Measurements from ENCODE around the gene PIM1.
"Not testable (repeated sequence)": the region's sequence is repeated elsewhere in the genome, so short reads cannot be mapped to it uniquely, and the experiment has no call there.

PIM1 gene

DNA sequence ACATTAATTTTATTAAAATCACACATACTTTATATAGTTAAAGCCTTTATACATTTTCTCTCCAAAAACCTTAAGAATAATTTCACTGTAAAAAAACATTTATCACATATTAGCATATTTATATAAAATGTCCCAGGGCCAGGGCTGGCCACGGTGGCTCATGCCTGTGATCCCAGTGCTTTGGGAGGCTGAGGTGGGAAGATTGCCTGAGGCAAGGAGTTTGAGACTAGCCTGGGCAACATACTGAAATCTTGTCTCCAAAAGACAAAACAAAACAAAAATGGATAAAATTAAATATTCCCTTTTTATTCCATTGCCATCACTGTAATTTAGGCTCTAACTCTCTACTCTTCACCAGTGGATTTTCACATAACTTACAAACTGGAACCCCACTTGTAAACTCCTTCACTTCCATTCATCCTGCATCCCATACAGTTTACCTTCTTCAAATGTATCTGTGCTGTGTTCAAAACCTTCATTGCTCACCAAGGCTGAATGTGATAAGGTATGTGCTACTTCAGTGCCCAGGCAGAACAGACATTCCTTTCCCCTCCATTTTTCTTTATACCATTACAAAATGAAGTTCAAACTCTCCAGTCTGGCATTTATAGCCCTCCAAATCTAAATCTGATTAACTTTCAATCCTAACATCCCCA lies 42.9 kb upstream of the PIM1 start:
- TF ChIP-seq, protein P1, sequence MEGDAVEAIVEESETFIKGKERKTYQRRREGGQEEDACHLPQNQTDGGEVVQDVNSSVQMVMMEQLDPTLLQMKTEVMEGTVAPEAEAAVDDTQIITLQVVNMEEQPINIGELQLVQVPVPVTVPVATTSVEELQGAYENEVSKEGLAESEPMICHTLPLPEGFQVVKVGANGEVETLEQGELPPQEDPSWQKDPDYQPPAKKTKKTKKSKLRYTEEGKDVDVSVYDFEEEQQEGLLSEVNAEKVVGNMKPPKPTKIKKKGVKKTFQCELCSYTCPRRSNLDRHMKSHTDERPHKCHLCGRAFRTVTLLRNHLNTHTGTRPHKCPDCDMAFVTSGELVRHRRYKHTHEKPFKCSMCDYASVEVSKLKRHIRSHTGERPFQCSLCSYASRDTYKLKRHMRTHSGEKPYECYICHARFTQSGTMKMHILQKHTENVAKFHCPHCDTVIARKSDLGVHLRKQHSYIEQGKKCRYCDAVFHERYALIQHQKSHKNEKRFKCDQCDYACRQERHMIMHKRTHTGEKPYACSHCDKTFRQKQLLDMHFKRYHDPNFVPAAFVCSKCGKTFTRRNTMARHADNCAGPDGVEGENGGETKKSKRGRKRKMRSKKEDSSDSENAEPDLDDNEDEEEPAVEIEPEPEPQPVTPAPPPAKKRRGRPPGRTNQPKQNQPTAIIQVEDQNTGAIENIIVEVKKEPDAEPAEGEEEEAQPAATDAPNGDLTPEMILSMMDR (IDR thresholded peaks at IDR 0.05) = no peak
- no peak for TF ChIP-seq ZFX (IDR thresholded peaks at IDR 0.05; ENCODE audit: borderline replicate concordance)
- no peak overlapping the region for H3K27ac ChIP-seq

DNA sequence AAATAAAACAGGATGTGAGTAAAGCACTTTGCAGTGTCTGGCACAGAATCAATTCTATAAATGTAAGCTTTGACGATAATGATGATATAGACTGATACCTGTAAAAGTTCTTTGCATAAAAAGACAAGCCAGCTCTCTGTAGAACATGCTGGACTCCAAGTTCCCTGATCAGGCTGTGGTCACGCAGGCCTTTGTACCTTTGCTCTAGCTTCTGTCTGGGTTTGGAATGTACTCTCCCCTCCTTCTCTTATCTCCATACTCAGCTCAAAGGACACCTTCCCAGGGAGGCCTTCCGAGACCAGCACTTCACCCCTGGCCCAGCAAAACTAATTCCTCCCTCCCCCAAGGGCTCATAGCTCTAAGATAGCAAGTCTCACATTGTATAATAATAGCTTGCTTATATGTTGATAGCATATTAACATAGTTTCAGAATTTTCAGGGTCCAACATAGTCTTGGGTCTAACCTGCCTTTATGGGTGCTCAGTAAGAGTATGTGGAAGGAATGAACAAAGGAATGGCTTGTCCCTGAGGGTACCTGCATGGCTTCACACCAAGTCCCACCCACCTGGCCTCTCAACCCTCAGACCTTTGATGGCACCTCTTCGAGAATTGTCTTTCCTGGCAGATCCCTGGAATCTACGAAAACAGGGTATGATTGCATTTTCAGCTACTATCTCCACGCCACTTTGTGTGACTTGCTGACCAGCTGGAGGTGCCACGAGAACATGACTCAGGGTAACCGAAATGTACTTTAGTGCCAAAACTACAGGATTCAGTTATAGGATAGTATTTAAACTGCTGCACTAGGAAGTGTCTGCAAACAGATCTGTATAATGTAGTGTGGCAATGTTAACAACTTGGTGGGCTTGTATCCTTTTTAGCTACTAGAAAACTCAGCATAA lies 41.7 kb upstream of the PIM1 start:
- H3K27ac ChIP-seq = no peak overlapping the region
- no peak for TF ChIP-seq ZFX (IDR thresholded peaks at IDR 0.05; ENCODE audit: borderline replicate concordance)
- TF ChIP-seq, protein P1 (IDR thresholded peaks at IDR 0.05) = no peak

DNA sequence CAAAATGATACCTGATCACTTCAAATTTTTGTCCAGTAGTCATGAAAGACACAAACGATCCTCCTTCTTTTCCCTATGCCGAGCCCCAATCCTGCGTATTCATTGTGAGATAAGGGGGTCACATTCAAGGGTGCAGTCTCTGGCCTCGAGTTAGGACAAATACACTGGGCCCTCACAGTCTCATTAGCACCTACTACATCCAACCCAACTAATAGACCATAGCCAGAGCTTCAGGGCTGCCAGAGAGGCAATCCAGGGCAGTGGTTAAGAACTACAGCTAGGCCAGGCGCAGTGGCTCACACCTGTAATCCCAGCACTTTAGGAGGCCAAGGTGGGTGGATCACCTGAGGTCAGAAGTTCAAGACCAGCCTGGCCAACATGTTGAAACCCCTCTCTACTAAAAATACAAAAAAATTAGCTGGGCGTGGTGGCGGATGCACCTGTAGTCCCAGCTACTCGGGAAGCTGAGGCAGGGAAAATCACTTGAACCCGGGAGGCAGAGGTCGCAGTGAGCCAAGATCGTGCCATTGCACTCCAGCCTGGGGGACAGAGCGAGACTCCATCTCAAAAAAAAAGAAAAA lies 41.0 kb upstream of the PIM1 start:
- H3K27ac ChIP-seq = not testable (repeated sequence)

DNA sequence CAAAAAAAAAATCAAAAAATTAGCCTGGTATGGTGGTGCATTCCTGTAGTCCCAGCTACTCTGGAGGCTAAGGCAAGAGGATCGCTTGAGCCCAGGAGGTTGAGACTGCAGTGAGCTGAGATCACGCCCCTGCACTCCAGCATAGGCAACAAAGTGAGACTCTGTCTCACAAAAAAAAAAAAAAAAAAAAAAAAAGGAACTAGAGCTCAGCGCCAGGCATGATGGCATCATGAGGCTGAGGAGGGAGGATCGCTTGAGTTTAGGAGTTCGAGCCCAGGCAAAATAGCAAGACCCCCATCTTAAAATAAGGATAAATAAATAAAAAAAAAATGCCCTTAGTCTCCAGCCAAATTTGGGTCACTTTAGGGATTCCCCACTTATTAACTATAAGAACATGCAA lies 40.4 kb upstream of the PIM1 start:
- TF ChIP-seq ZFX (IDR thresholded peaks at IDR 0.05; ENCODE audit: borderline replicate concordance) = no peak
- TF ChIP-seq, protein P1 (IDR thresholded peaks at IDR 0.05) = no peak
- no peak overlapping the region for H3K27ac ChIP-seq

DNA sequence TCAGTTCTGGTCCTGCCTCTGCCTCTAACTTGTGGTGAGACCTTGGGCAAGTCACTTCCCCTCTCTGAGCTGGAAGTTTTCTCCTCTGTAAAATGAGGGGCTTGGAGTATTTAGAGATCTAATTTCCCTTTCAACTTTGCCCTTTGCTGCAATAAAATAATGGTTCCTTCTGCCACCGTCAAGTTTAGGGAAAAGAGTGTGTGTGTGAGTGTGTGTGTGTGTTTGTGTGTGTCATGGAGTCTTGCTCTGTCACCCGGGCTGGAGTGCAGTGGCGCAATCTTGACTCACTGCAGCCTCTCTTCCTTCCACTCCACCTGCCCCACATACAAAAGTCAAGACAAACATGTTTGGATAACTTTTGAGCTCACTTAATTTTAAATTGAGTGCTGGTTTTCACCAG lies 39.2 kb upstream of the PIM1 start:
- no peak for TF ChIP-seq ZFX (IDR thresholded peaks at IDR 0.05; ENCODE audit: borderline replicate concordance)
- no peak overlapping the region for H3K27ac ChIP-seq

DNA sequence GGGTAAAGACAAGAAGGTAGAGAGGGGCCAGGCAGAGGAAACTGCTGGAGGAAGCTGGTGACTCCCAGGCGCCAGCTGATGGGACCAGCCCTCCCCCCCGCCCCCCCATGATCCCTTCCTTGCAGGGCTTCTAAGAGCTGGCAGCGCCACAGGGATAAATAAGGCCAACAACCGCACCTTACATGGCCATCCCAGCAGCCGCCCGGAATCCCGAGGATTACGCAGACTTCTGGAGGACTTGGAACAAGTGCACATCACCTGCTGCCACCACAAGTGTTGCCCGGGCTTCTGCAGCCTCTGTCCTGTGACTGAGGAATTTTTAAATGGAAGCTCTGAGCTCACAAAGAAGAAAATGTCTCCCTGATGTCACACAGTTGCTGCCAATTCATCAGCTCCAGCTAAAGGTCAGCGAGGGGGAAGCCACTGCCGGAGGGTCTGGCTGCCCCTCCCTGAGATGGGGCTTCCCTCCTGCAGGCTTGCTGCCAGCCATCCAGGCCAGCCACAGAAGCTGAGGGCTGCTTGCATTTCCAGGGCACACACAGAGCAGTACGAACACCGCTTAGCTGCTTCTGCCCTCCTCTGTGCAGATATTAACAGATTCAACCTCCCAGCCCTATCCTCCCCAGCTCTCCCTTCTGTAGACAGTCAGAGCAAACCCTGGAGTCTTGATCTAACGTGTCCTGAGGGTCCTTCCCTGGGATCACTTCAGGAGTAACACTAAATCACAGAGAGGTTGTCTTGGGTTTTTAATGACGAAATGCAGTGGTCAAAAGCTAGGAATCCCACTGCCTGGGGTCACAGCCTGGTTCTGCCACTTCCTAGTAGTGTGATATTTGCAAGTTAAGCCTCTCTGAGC lies 38.6 kb upstream of the PIM1 start:
- H3K27ac ChIP-seq = no peak overlapping the region
- TF ChIP-seq, protein P1 (IDR thresholded peaks at IDR 0.05) = no peak
- TF ChIP-seq ZFX (IDR thresholded peaks at IDR 0.05; ENCODE audit: borderline replicate concordance) = no peak

DNA sequence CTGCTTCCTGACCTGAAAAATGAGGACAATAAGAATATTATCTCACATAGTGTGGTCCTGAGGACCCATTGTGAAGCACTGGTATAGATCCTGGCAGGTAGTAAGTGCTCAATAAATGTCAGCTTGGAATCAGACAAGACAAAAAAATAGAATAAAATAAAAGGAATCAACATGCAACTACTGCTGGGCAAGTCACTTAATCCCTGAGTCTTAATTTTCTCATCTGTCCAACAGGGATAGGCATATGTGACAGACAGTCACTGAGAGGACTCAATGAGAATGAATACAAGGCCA lies 38.0 kb upstream of the PIM1 start:
- no peak for TF ChIP-seq ZFX (IDR thresholded peaks at IDR 0.05; ENCODE audit: borderline replicate concordance)
- TF ChIP-seq, protein P1 (IDR thresholded peaks at IDR 0.05) = no peak
- H3K27ac ChIP-seq = no peak overlapping the region

Measured in 22Rv1 (cell line).